ENCODE data around the gene GPR176. TPM values are rescaled to one million over a fixed set of nuclear protein-coding genes. Genes with fewer than 3 reads are reported as not detected.
"Not testable (repeated sequence)": the region's sequence is repeated elsewhere in the genome, so short reads cannot be mapped to it uniquely, and the experiment has no call there.

The GPR176 gene
- total RNA-seq, 1 donor from 2014 or later, result 1.7 TPM

GRCh38 chr15:39856357-39856756, 63.7 kb downstream of the GPR176 start:
- DNase-seq (ENCODE audit: low spot score), result no peak

- DNase-seq (ENCODE audit: low spot score), result no peak
Measured at GRCh38 chr15:39855400-39855799, 64.7 kb downstream of the GPR176 start.

GRCh38 chr15:39854161-39854560, 65.9 kb downstream of the GPR176 start:
- DNase-seq (ENCODE audit: low spot score), result no peak

- DNase-seq (ENCODE audit: low spot score), result no peak
Measured at GRCh38 chr15:39852250-39852649, 67.8 kb downstream of the GPR176 start.

GRCh38 chr15:39851500-39852092, 68.5 kb downstream of the GPR176 start:
- no peak for DNase-seq (ENCODE audit: low spot score)

- DNase-seq (ENCODE audit: low spot score), result no peak
Measured at GRCh38 chr15:39850436-39850835, 69.6 kb downstream of the GPR176 start.

GRCh38 chr15:39846108-39846507, 74.0 kb downstream of the GPR176 start:
- DNase-seq (ENCODE audit: low spot score), result no peak

GRCh38 chr15:39845582-39845981, 74.5 kb downstream of the GPR176 start:
- DNase-seq (ENCODE audit: low spot score), result no peak

- DNase-seq (ENCODE audit: low spot score), result no peak
Measured at GRCh38 chr15:39843565-39843964, 76.5 kb downstream of the GPR176 start.

- DNase-seq (ENCODE audit: low spot score), result no peak
Measured at GRCh38 chr15:39837454-39837853, 82.6 kb downstream of the GPR176 start.

GRCh38 chr15:39835550-39835949, 84.5 kb downstream of the GPR176 start:
- DNase-seq (ENCODE audit: low spot score), result no peak

GRCh38 chr15:39834256-39834655, 85.8 kb downstream of the GPR176 start:
- DNase-seq (ENCODE audit: low spot score), result no peak

GRCh38 chr15:39833515-39833981, 86.5 kb downstream of the GPR176 start:
- DNase-seq (ENCODE audit: low spot score), result no peak

- no peak for DNase-seq (ENCODE audit: low spot score)
Measured at GRCh38 chr15:39830166-39830565, 89.9 kb downstream of the GPR176 start.

- DNase-seq (ENCODE audit: low spot score), result no peak
Measured at GRCh38 chr15:39828374-39828931, 91.6 kb downstream of the GPR176 start.

GRCh38 chr15:39826975-39827374, 93.1 kb downstream of the GPR176 start:
- DNase-seq (ENCODE audit: low spot score), result no peak

- no peak for DNase-seq (ENCODE audit: low spot score)
Measured at GRCh38 chr15:39823634-39824033, 96.4 kb downstream of the GPR176 start.

GRCh38 chr15:39820050-39820602, 99.9 kb downstream of the GPR176 start:
- DNase-seq (ENCODE audit: low spot score), result no peak

- no peak for DNase-seq (ENCODE audit: low spot score)
Measured at GRCh38 chr15:39819533-39819932, 100.5 kb downstream of the GPR176 start.

GRCh38 chr15:39817892-39818291, 102.2 kb downstream of the GPR176 start:
- DNase-seq (ENCODE audit: low spot score), result no peak

- no peak for DNase-seq (ENCODE audit: low spot score)
Measured at GRCh38 chr15:39814489-39814888, 105.6 kb downstream of the GPR176 start.

- not testable (repeated sequence) for DNase-seq (ENCODE audit: low spot score)
Measured at GRCh38 chr15:39812651-39813050, 107.4 kb downstream of the GPR176 start.

- DNase-seq (ENCODE audit: low spot score), result no peak
Measured at GRCh38 chr15:39808909-39809308, 111.2 kb downstream of the GPR176 start.

GRCh38 chr15:39807791-39808190, 112.3 kb downstream of the GPR176 start:
- no peak for DNase-seq (ENCODE audit: low spot score)

Measured in ureter (tissue), 1 donor.